Glomerular endothelial cell (primary cell): ENCODE data around the gene TP53INP2. TPM values are rescaled to one million over a fixed set of nuclear protein-coding genes. Genes with fewer than 3 reads are reported as not detected.
"Not testable (repeated sequence)": the region's sequence is repeated elsewhere in the genome, so short reads cannot be mapped to it uniquely, and the experiment has no call there.

ENCODE experiments used
- DNase-seq: peaks from one replicate; pipeline ENCODE4 v3.0.0-alpha.2; 2011; ENCODE audit warnings: low read depth, low spot score; ENCODE audit errors: extremely low read depth
- total RNA-seq: library from RNA; depleted of rRNA; stranded (reverse); fragments of >200 nt; gene quantifications from 2 replicates; pipeline ENCODE4 v1.2.3, GENCODE V29; 2015

TP53INP2 gene
- total RNA-seq, 1 donor from 2014 or later = 36.9 TPM

GRCh38 chr20:34720266-34720665 lies 16.1 kb downstream of the TP53INP2 start:
- DNase-seq = no peak

GRCh38 chr20:34722560-34722959 lies 18.4 kb downstream of the TP53INP2 start:
- DNase-seq = not testable (repeated sequence)

GRCh38 chr20:34724172-34724571 lies 20.0 kb downstream of the TP53INP2 start:
- DNase-seq = no peak

- DNase-seq = no peak
Measured at GRCh38 chr20:34729416-34729815, 25.3 kb downstream of the TP53INP2 start.

- DNase-seq = no peak
Measured at GRCh38 chr20:34732523-34732922, 28.4 kb downstream of the TP53INP2 start.

- no peak for DNase-seq
Measured at GRCh38 chr20:34736106-34736735, 32.1 kb downstream of the TP53INP2 start.

- DNase-seq = no peak
Measured at GRCh38 chr20:34743039-34743438, 38.9 kb downstream of the TP53INP2 start.

GRCh38 chr20:34744340-34744739 lies 40.2 kb downstream of the TP53INP2 start:
- no peak for DNase-seq

GRCh38 chr20:34744847-34745246 lies 40.7 kb downstream of the TP53INP2 start:
- no peak for DNase-seq

- DNase-seq = no peak
Measured at GRCh38 chr20:34746674-34747073, 42.5 kb downstream of the TP53INP2 start.

GRCh38 chr20:34747479-34747878 lies 43.3 kb downstream of the TP53INP2 start:
- DNase-seq = no peak

GRCh38 chr20:34748709-34749108 lies 44.6 kb downstream of the TP53INP2 start:
- no peak for DNase-seq

- DNase-seq = no peak
Measured at GRCh38 chr20:34750484-34750883, 46.3 kb downstream of the TP53INP2 start.

- no peak for DNase-seq
Measured at GRCh38 chr20:34751453-34751852, 47.3 kb downstream of the TP53INP2 start.

GRCh38 chr20:34753706-34754461 lies 49.7 kb downstream of the TP53INP2 start:
- no peak for DNase-seq

- no peak for DNase-seq
Measured at GRCh38 chr20:34754611-34755010, 50.5 kb downstream of the TP53INP2 start.

- no peak for DNase-seq
Measured at GRCh38 chr20:34755367-34755766, 51.2 kb downstream of the TP53INP2 start.

- DNase-seq = no peak
Measured at GRCh38 chr20:34762031-34762555, 57.9 kb downstream of the TP53INP2 start.
